LNCAP (cell line): ENCODE measurements around the gene VASH1.

Experiments used
- TF ChIP-seq, protein P1 (sequence below): fragments of 450-650 bp; IDR thresholded peaks from 2 replicates; pipeline ENCODE4 v1.5.1; 2017; ENCODE audit warnings: mild to moderate bottlenecking

The VASH1 gene

DNA sequence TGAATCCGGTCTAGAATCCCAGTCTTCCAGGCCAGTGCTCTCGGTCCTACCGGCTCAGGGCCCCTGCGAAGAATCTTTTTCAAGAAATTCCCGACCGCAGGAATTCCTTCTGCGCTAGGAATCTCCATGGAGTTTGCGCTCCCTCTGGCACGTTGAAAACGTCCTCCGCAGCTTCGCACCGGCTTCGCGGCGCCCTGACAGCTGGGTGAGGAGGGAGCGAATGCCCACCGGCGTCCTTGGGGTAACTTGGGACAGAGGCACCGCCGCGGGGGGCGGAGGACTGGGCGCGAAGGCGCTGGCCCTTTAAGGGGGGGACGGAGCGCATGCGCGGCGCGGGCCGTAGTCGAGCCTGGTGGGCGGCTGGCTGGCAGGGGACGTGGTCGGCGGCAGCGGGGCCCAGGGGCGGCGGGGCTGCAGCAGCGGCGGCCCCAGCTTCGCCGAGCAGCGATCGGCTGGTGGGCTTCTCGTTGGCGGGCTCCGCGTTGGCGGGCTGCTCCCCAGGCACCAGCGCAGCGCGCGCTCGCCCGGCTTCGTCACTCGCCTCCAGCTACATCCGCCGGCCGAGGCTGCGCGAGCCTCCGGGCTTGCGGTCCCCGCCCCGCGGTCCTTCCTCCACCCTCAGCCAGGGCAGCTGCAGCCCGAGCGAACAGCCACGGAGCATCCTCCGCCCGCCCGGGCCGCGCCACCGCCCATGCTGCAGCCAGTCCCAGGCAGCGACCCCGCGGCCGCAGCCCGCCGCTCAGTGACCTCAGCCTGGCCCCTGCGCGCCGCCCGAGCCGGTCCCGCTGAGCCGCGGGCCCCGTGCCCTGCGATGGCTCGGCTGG lies at the start of gene VASH1:
VASH1 (plus strand) TSS at position 333 of the 824 bp plus-strand sequence. CDS start 1,354 bp downstream, outside the sequence.
- TF ChIP-seq, protein P1, sequence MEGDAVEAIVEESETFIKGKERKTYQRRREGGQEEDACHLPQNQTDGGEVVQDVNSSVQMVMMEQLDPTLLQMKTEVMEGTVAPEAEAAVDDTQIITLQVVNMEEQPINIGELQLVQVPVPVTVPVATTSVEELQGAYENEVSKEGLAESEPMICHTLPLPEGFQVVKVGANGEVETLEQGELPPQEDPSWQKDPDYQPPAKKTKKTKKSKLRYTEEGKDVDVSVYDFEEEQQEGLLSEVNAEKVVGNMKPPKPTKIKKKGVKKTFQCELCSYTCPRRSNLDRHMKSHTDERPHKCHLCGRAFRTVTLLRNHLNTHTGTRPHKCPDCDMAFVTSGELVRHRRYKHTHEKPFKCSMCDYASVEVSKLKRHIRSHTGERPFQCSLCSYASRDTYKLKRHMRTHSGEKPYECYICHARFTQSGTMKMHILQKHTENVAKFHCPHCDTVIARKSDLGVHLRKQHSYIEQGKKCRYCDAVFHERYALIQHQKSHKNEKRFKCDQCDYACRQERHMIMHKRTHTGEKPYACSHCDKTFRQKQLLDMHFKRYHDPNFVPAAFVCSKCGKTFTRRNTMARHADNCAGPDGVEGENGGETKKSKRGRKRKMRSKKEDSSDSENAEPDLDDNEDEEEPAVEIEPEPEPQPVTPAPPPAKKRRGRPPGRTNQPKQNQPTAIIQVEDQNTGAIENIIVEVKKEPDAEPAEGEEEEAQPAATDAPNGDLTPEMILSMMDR: no peak

DNA sequence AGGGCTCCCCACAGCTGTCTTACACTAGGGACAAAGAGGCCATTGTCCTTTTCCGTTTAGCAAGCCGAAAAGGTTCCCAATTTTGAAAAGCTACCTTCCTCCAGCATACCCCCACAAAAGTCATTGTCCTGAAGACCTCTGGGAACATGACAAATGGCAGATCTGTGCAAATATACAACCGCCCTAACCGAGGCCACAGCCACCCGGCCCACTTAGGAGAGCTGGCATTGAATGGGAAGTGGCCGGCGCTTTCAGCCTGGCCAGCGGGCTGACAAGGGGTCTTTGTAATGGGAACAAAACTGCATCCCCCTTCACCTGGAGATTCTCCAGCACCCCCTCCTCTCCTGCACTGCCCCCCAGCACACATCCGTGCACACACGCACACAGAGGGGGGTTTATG lies 48.1 kb upstream of the VASH1 start:
- TF ChIP-seq, protein P1: no peak

DNA sequence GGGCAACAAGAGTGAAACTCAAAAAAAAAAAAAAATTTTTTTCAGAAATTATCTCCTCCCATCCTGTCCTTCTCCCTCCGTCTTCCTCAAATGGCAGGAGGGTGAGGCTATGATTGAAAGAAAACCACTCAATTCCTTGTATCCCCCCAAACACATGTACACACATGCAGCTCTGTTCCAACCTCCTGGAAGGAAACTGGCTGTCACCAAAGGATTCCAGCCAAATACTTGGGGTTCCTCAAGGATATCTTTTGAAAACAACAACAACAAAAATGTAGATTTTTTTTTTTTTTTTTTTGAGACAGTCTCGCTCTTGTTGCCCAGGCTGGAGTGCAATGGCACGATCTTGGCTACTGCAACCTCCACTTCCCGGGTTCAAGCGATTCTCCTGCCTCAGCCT lies 46.8 kb upstream of the VASH1 start:
- TF ChIP-seq, protein P1: no peak

DNA sequence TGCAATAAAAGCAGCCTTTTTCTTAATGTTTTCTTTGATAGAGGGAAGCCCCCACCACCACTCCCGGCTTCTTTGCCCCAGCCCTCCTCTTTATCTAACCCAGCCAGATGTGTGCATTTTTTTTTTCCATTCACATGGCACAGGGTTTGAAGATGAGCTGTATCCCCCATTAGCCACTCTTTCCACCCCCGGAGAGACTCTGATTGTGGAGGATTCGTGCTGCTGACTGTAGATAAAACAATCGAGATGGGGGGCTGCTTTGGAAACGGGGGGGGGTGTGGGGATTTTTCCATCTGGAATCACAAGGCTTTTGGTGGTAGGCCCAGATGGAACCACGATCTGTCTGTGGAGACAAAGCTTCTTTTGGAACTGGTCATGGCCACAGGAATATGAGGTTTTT lies 46.2 kb upstream of the VASH1 start:
- TF ChIP-seq, protein P1: no peak

DNA sequence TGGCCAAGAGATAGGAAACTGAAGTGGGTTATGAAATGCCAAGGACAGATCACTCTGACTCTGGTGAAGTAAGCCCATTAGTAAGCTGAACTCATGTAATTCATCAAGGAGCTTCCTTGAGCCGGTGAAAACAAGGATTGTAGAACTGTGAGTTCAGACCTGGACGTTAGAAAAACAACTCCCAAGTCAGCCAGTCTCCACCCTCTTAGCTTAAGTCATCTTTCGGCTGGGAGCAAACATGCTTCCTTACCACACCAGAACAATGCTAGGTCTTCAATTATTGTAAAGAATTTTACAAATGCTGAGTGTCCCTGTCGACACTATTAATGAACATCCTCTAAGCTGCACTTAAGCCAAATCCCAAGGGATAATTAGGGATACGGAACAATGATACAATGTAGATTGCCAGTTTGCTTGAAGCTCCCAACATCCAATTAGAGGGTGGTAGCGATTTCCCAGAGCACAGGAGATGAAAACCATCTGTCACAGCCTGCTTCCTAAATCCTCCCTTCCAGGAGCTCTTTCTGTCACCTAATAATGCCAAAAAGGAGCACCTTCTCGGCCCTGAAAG lies 45.7 kb upstream of the VASH1 start:
- TF ChIP-seq, protein P1: no peak

DNA sequence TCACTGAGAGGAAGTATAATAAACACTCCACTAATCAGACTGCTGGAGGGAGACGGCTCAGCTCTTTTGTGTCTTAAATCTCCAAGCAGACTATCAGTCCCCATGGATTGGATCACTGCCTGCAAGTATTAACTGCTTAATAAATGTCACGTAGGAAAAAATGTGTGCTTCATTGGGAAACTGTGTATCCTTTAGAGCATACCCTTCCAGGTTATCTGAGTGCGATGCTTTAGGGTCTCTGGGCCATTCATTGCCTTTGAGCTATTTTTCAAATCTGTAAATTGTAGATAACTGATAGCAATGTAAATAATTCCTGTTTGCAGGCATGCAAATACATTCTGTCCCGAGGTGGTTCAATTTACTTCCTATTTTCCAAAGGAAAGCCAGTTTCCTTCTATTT lies 45.0 kb upstream of the VASH1 start:
- TF ChIP-seq, protein P1: no peak

DNA sequence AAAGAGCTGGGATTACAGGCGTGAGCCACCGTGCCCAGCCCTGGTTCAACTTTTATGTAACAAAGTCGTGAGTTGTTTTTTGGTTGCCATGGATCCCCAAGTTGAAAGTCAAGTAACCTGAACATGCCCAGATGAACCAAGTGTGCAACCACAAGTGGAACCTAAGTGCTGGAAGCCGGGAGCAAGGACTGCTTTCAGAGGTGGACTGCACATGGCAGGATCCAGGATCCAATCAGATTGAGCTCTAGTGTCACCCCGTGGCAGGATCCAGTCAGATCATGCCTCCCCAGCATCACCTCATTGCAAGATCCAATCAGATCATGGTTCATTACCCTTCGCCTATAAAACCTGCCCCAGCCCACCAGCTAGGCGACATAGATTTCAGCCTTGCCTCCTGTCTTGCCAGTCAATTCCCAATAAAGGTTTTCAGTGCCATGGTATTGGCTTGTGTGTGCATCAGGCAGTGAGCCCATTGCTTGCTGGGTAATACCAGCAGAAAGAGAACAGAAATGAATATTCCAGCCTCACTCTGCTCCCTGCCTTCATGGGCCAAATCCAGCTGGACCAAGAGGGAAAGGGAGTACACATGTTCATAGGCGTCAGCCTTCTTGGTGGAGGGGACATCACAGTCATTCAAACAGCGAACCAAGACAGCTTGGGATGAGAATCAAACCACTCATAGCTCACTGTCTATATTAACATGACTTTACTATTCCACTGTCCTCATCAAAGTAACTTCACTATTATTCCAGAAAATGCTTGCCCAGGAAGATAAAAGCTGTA lies 43.6 kb upstream of the VASH1 start:
- TF ChIP-seq, protein P1: no peak
